ENCODE results near the gene RRP1.

Gene RRP1, protein sequence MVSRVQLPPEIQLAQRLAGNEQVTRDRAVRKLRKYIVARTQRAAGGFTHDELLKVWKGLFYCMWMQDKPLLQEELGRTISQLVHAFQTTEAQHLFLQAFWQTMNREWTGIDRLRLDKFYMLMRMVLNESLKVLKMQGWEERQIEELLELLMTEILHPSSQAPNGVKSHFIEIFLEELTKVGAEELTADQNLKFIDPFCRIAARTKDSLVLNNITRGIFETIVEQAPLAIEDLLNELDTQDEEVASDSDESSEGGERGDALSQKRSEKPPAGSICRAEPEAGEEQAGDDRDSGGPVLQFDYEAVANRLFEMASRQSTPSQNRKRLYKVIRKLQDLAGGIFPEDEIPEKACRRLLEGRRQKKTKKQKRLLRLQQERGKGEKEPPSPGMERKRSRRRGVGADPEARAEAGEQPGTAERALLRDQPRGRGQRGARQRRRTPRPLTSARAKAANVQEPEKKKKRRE

DNA sequence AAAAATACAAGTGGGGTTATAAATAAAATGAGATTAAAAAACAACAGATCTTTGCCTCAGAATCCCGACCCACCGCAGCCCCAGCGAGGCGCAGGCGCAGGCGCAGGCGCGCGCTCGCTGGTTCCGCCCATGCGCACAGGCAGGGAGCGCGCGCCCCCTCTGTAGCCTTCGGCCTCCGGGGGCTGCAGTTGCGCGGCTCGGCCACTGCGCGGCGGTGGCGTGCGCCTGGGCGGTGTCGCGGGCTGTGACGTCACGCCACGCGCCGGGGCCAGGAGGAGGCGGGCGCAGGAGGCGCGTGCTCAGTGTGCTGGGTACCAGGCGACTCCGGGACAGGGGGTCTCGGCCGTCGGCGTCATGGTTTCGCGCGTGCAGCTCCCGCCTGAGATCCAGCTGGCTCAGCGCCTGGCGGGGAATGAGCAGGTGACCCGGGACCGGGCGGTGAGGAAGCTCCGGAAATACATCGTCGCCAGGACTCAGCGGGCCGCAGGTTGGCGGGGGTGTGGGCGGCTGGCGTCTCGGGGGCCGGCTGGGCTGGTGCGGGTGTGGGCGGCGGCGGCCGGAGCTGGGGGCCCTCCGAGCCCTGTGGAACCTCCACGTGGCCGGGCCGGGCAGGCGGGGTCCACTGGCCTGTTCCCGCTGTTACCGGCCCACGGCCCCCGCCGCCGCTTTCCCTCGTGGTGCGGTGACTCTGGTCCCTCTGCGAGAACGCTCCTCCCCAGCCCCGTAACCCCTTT, at the start of gene RRP1:
Gene RRP1, plus strand, starts transcription at position 302 of the 734 bp plus-strand sequence. Its CDS starts 53 bp downstream, at position 355.
- peak within 1 kb of the TSS; percentile 89 for H3K4me3 ChIP-seq (ENCODE audit: control insufficient read depth, low read depth, low read length)
- DNase-seq (ENCODE audit: low read depth) = peak; percentile 79
- TF ChIP-seq, protein P1, sequence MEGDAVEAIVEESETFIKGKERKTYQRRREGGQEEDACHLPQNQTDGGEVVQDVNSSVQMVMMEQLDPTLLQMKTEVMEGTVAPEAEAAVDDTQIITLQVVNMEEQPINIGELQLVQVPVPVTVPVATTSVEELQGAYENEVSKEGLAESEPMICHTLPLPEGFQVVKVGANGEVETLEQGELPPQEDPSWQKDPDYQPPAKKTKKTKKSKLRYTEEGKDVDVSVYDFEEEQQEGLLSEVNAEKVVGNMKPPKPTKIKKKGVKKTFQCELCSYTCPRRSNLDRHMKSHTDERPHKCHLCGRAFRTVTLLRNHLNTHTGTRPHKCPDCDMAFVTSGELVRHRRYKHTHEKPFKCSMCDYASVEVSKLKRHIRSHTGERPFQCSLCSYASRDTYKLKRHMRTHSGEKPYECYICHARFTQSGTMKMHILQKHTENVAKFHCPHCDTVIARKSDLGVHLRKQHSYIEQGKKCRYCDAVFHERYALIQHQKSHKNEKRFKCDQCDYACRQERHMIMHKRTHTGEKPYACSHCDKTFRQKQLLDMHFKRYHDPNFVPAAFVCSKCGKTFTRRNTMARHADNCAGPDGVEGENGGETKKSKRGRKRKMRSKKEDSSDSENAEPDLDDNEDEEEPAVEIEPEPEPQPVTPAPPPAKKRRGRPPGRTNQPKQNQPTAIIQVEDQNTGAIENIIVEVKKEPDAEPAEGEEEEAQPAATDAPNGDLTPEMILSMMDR (conservative IDR thresholded peaks at IDR 0.05; ENCODE audit: control insufficient read depth, insufficient read depth, low read depth, low read length) = peak; percentile 39

DNA sequence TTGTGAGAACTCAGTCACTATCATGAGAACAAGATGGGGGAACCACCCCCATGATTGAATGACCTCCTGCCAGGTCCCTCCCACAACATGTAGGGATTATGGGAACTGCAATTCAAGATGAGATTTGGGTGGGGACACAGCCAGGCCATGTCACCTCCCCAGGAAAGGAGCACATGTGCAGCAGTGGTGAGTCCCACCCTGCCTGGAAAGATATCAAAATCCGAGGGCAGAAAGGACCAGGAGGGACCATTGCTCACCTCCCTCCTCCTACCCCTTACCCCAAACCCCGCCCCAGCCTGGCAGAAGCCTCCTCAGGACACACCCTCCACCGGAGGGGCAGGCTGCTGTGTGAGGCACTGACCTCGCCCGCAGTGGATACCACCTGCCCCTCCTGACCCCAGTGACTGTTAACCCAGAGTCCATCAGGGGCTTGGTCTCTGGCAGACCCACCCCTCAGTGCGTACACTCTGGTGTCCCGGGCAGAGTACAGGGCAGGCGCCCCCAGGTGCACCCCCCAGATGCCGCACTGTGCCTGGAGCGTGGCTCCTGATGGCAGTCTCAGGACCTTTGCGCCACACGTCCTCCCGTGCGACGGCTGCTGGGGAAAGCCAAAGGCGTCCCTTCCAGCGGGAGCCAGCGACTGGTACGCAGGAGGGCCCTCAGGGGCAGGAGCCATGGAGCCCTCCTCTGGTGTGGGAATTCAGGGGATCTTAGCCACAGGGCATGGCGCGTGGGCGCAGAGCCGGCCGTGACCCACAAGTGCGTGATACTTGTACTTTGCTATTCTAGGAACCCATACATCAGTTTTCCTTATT, 49.5 kb upstream of the RRP1 start:
- TF ChIP-seq, protein P1 (conservative IDR thresholded peaks at IDR 0.05; ENCODE audit: control insufficient read depth, insufficient read depth, low read depth, low read length) = no peak
- no peak for DNase-seq (ENCODE audit: low read depth)

DNA sequence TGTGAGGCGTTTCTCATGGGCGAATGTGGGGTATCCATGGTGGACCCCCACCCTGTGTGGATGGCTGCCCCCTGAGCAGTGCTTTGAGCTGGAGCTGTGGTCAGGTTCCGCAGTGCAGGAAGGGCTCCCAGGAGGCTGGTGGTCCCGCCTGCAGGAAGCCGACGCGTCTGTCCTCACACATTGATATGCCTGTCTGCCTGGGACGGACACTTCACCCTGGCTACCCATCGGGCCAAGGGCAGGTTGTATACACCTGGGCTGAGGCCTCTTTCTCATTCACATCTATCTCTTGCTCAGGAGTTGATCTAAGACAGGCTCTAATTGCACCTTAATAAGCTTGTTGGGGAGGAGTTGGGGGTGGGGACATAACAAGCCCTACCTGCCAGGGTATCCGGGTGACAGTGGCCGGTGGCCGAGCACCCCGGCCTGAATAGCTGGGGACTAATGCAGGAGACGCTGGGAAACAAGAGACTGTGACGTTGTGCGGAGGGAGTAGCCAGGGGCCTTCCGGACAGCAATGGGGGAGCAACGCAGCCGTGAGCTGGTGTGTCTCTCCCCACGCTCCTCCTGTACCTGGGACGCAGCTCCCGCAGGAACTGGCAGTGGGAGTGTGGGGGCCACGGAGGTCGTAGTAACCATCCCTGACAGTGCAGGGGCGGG, 48.8 kb upstream of the RRP1 start:
- TF ChIP-seq, protein P1 (conservative IDR thresholded peaks at IDR 0.05; ENCODE audit: control insufficient read depth, insufficient read depth, low read depth, low read length) = no peak
- H3K4me3 ChIP-seq (ENCODE audit: control insufficient read depth, low read depth, low read length) = no peak overlapping the region
- peak; percentile 45 for DNase-seq (ENCODE audit: low read depth)

More for the DNA sequence above, 49.5 kb upstream of the RRP1 start:
- no peak overlapping the region for H3K4me3 ChIP-seq (ENCODE audit: control insufficient read depth, low read depth, low read length)

DNA sequence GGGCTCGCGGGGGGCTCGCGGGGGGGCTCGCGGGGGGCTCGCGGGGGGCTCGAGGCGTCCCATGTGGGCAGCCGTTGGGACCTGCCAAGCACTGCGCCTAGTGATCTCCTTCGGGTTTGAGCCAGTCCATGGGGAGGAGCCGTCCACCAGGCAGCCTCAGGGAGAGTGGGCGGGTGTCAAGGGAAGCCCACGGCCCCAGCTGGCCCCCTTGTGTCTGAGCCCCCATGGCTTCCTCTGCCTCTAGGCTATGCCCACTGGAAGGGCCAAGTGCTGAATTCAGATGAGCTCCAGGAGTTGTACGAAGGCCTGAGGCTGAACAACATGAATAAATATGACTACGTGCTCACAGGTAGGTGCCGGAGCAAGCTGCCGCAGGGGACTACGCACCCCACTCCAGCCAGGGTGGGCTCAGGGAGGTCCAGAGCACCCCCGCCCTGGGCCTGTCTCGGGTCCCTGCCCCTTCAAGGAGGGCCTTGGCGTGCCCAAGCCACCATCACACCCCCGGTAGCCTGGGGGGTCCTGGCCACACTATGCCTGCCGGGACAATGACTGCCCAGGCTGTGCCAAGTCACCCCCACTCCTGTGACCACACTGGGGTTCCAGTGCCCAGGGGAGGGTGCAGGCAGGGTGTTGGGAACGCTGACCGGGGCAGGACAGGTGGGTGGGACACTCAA, 47.8 kb upstream of the RRP1 start:
- no peak for DNase-seq (ENCODE audit: low read depth)
- H3K4me3 ChIP-seq (ENCODE audit: control insufficient read depth, low read depth, low read length) = no peak overlapping the region
- TF ChIP-seq, protein P1 (conservative IDR thresholded peaks at IDR 0.05; ENCODE audit: control insufficient read depth, insufficient read depth, low read depth, low read length) = no peak

DNA sequence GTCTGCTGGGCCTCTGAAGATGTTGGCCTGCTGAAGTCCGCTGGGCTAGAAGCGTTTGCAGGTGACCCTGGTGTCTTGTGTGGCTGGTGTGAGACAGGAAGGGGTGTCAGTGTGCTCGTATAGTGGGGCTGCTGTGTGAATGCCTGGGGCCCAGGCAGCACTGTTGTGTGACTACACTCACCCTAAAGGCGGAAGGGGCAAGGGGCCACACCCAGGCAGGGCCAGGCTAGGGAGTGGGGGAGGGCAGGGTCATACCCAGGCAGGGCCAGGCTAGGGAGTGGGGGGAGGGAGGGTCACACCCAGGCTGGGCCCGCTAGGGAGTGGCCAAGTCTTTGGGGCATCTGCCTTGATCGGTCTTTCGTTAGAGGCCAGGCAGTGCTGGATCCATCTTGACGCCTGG, 45.4 kb upstream of the RRP1 start:
- no peak for DNase-seq (ENCODE audit: low read depth)
- H3K4me3 ChIP-seq (ENCODE audit: control insufficient read depth, low read depth, low read length) = no peak overlapping the region
- TF ChIP-seq, protein P1 (conservative IDR thresholded peaks at IDR 0.05; ENCODE audit: control insufficient read depth, insufficient read depth, low read depth, low read length) = no peak

All from fibroblast of mammary gland (primary cell).